Trophoblast cell (in vitro differentiated cells and primary cell): ENCODE data around the gene PFKFB3.

ENCODE experiments used
- DNase-seq, 2 donors: peaks; one replicate each; pipeline ENCODE4 v3.0.0-alpha.2; 2016
- H2AFZ ChIP-seq: 2 replicates; pipeline ENCODE4 v1.6.1; 2013; ENCODE audit warnings: low read length, moderate library complexity, mild to moderate bottlenecking; ENCODE audit not compliant: insufficient read depth, poor library complexity
- H2AK5ac ChIP-seq: 2 replicates; pipeline ENCODE4 v1.6.1; 2013; ENCODE audit warnings: mild to moderate bottlenecking, low read length
- H2BK120ac ChIP-seq: 2 replicates; pipeline ENCODE4 v1.6.1; 2013; ENCODE audit warnings: low read length, mild to moderate bottlenecking, moderate library complexity; ENCODE audit not compliant: insufficient read depth, poor library complexity
- H2BK12ac ChIP-seq: 2 replicates; pipeline ENCODE4 v1.6.1; 2013; ENCODE audit warnings: mild to moderate bottlenecking, low read length, moderate library complexity
- H2BK5ac ChIP-seq: 2 replicates; pipeline ENCODE4 v1.6.1; 2013; ENCODE audit warnings: low read length, low read depth, moderate library complexity, mild to moderate bottlenecking; ENCODE audit not compliant: poor library complexity
- H3K14ac ChIP-seq: 2 replicates; pipeline ENCODE4 v1.6.1; 2013; ENCODE audit warnings: mild to moderate bottlenecking, low read length
- H3K18ac ChIP-seq: 2 replicates; pipeline ENCODE4 v1.6.1; 2013; ENCODE audit warnings: mild to moderate bottlenecking, low read length
- H3K23ac ChIP-seq: 2 replicates; pipeline ENCODE4 v1.6.1; 2013; ENCODE audit warnings: low read length
- H3K27ac ChIP-seq: 2 replicates; pipeline ENCODE4 v1.5.1; 2013; ENCODE audit warnings: low read depth, mild to moderate bottlenecking, inconsistent platforms, low read length, moderate library complexity
- H3K27me3 ChIP-seq: 2 replicates; pipeline ENCODE4 v1.6.1; 2013; ENCODE audit warnings: inconsistent platforms, mild to moderate bottlenecking, low read length, moderate library complexity; ENCODE audit not compliant: insufficient read depth
- H3K36me3 ChIP-seq, 2 experiments: 1 replicate in 1 of 2; 2 replicates in 1 of 2; pipeline ENCODE4 v1.6.1; 2013; ENCODE audit warnings: low read length in 2 of 2, mild to moderate bottlenecking in 2 of 2, moderate library complexity in 1 of 2; ENCODE audit not compliant: insufficient read depth in 2 of 2, control insufficient read depth in 1 of 2
- H3K4ac ChIP-seq: 2 replicates; pipeline ENCODE4 v1.6.1; 2013; ENCODE audit warnings: low read depth, mild to moderate bottlenecking, low read length, moderate library complexity
- H3K4me1 ChIP-seq, 2 experiments: 1 replicate in 1 of 2; 2 replicates in 1 of 2; pipeline ENCODE4 v1.6.1; 2013; ENCODE audit warnings: low read length in 2 of 2, mild to moderate bottlenecking in 2 of 2, moderate library complexity in 1 of 2; ENCODE audit not compliant: insufficient read depth in 2 of 2, control insufficient read depth in 1 of 2
- H3K4me2 ChIP-seq: 2 replicates; pipeline ENCODE4 v1.6.1; 2013; ENCODE audit warnings: inconsistent platforms, mild to moderate bottlenecking, low read length, moderate library complexity
- H3K4me3 ChIP-seq: 2 replicates; pipeline ENCODE4 v1.5.1; 2013; ENCODE audit warnings: mild to moderate bottlenecking, low read depth, low read length, inconsistent platforms
- H3K79me1 ChIP-seq: one replicate; pipeline ENCODE4 v1.6.1; 2013; ENCODE audit warnings: low read length
- H3K79me2 ChIP-seq: 2 replicates; pipeline ENCODE4 v1.6.1; 2013; ENCODE audit warnings: low read length, mild to moderate bottlenecking; ENCODE audit not compliant: control insufficient read depth, insufficient read depth, poor library complexity
- H3K9ac ChIP-seq: 2 replicates; pipeline ENCODE4 v1.6.1; 2013; ENCODE audit warnings: mild to moderate bottlenecking, low read length
- H3K9me3 ChIP-seq: 2 replicates; pipeline ENCODE4 v1.6.1; 2013; ENCODE audit warnings: low read depth, mild to moderate bottlenecking, control low read depth, inconsistent platforms, low read length; ENCODE audit not compliant: insufficient read depth
- H4K12ac ChIP-seq: 2 replicates; pipeline ENCODE4 v1.6.1; 2013; ENCODE audit warnings: low read depth, mild to moderate bottlenecking, low read length, moderate library complexity
- H4K8ac ChIP-seq: 2 replicates; pipeline ENCODE4 v1.6.1; 2013; ENCODE audit warnings: low read depth, mild to moderate bottlenecking, low read length, moderate library complexity
- H4K91ac ChIP-seq: one replicate; pipeline ENCODE4 v1.6.1; 2013; ENCODE audit warnings: low read depth, mild to moderate bottlenecking, low read length, moderate library complexity
- WGBS: extraction: QIAGEN DNeasy Blood & Tissue Kit; methylation state at CpG from one replicate; pipeline ENCODE4 v1.1.7; 2013; ENCODE audit warnings: missing lambda C conversion rate; ENCODE audit not compliant: insufficient read length, insufficient coverage; ENCODE audit errors: extremely low coverage; 5-methylcytosine and 5-hydroxymethylcytosine counted together

PFKFB3 gene

GRCh38 chr10:6240254-6240653 lies 37.5 kb downstream of the PFKFB3 start:
- Histone ChIP-seq H3K36me3 (peaks cover 10 to 17% of the 10 kb centered on the region in 2 experiments), H3K9me3 (no peaks in the 10 kb centered on the region), H3K18ac (no peak overlapping the region), H2AFZ (no peak overlapping the region), H3K9ac (no peak overlapping the region), H3K79me1 (peaks cover 9% of the 10 kb centered on the region), H2BK5ac (no peak overlapping the region), H3K4me3 (no peak overlapping the region), H3K4me2 (no peak overlapping the region), H3K27ac (no peak overlapping the region), H2BK120ac (peak overlapping the region; percentile 66), H2BK12ac (peak overlapping the region; percentile 77), H3K4me1 (peaks cover 9 to 10% of the 10 kb centered on the region in 2 experiments), H3K79me2 (no peaks in the 10 kb centered on the region), H4K12ac (no peak overlapping the region), H2AK5ac (peak overlapping the region; percentile 67), H3K4ac (no peak overlapping the region), H3K23ac (no peak overlapping the region), H4K8ac (no peak overlapping the region), H4K91ac (peak overlapping the region; percentile 74), H3K27me3 (no peaks in the 10 kb centered on the region), H3K14ac (peak overlapping the region; percentile 25)
- DNase-seq = no peak
- no CpG with 5 or more reads among the region's 16 CpGs for WGBS

- Histone ChIP-seq H3K4ac (no peak overlapping the region), H4K8ac (no peak overlapping the region), H3K14ac (peak overlapping the region; percentile 17), H3K18ac (peak overlapping the region; percentile 25), H3K27me3 (no peaks in the 10 kb centered on the region), H3K9ac (no peak overlapping the region), H2AFZ (no peak overlapping the region), H3K36me3 (peaks cover 0 to 4% of the 10 kb centered on the region in 2 experiments), H3K4me1 (peaks cover 9 to 10% of the 10 kb centered on the region in 2 experiments), H4K12ac (no peak overlapping the region), H3K79me1 (peaks cover 9% of the 10 kb centered on the region), H2BK5ac (no peak overlapping the region), H3K23ac (no peak overlapping the region), H3K27ac (no peak overlapping the region), H2BK12ac (peak overlapping the region; percentile 15), H2BK120ac (no peak overlapping the region), H4K91ac (no peak overlapping the region), H3K79me2 (no peaks in the 10 kb centered on the region), H3K9me3 (no peaks in the 10 kb centered on the region), H3K4me2 (no peak overlapping the region), H3K4me3 (no peak overlapping the region), H2AK5ac (peak overlapping the region; percentile 39)
- DNase-seq = no peak
- no CpG with 5 or more reads among the region's 6 CpGs for WGBS
Observed at GRCh38 chr10:6242089-6242488, 39.4 kb downstream of the PFKFB3 start.

DNA sequence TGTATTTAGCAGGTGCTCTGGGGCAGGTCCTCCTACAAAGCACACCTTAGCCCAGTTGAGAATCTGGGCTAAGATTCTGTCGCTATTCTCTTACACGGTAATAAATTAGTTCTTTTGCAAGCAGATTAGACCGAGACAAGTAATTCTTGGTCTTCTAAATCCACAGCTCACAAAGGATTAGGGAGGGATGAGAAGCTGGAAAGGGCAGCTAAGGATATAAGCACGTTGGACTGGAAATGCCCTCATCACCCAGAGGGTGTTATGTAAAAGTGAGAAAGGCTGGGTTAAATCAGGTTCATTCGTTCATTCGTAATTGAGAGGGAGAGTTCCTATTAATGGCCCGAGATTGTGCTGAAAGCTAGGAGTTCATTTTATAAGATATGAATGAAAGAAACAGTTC lies 41.8 kb downstream of the PFKFB3 start:
- WGBS = no CpG with 5 or more reads among the region's 7 CpGs
- no peak overlapping the region for H3K27ac ChIP-seq
- H3K23ac ChIP-seq = no peak overlapping the region
- no peaks in the 10 kb centered on the region for H3K79me2 ChIP-seq
- H2BK5ac ChIP-seq = no peak overlapping the region
- H3K14ac ChIP-seq = no peak overlapping the region
- H4K12ac ChIP-seq = no peak overlapping the region
- H3K4me1 ChIP-seq = peaks cover 6 to 10% of the 10 kb centered on the region in 2 experiments
- H3K9me3 ChIP-seq = no peaks in the 10 kb centered on the region
- no peak overlapping the region for H3K4me2 ChIP-seq
- no peak overlapping the region for H4K91ac ChIP-seq
- no peak overlapping the region for H3K4me3 ChIP-seq
- DNase-seq = no peak
- no peaks in the 10 kb centered on the region for H3K36me3 ChIP-seq
- no peak overlapping the region for H2AFZ ChIP-seq
- no peak overlapping the region for H2BK12ac ChIP-seq
- H3K27me3 ChIP-seq = no peaks in the 10 kb centered on the region
- H2AK5ac ChIP-seq = no peak overlapping the region
- no peak overlapping the region for H3K4ac ChIP-seq
- no peak overlapping the region for H4K8ac ChIP-seq
- H3K18ac ChIP-seq = no peak overlapping the region
- peaks cover 8% of the 10 kb centered on the region for H3K79me1 ChIP-seq
- H2BK120ac ChIP-seq = no peak overlapping the region
- H3K9ac ChIP-seq = no peak overlapping the region

- Histone ChIP-seq H3K27me3 (no peaks in the 10 kb centered on the region), H2BK12ac (no peak overlapping the region), H3K9ac (no peak overlapping the region), H3K79me2 (no peaks in the 10 kb centered on the region), H2BK5ac (no peak overlapping the region), H3K9me3 (no peaks in the 10 kb centered on the region), H4K91ac (no peak overlapping the region), H2BK120ac (no peak overlapping the region), H4K8ac (no peak overlapping the region), H3K4me2 (no peak overlapping the region), H3K79me1 (no peaks in the 10 kb centered on the region), H3K4me1 (peaks cover 3 to 7% of the 10 kb centered on the region in 2 experiments), H3K27ac (no peak overlapping the region), H3K14ac (no peak overlapping the region), H2AK5ac (no peak overlapping the region), H3K18ac (no peak overlapping the region), H3K36me3 (no peaks in the 10 kb centered on the region), H2AFZ (no peak overlapping the region), H3K23ac (no peak overlapping the region), H3K4ac (no peak overlapping the region), H3K4me3 (no peak overlapping the region), H4K12ac (no peak overlapping the region)
- no peak for DNase-seq
- no CpG with 5 or more reads among the region's 11 CpGs for WGBS
Observed at GRCh38 chr10:6247041-6247712, 44.4 kb downstream of the PFKFB3 start.
